GM18508 (cell line): Measurements from ENCODE around the gene SRM.
"Not testable (repeated sequence)": the region's sequence is repeated elsewhere in the genome, so short reads cannot be mapped to it uniquely, and the experiment has no call there.

Source experiments
- ATAC-seq: cut with Tn5 transposase; IDR thresholded peaks from one replicate; pipeline ENCODE4 v1.9.1; 2021; ENCODE audit warnings: moderate number of reproducible peaks; ENCODE audit not compliant: insufficient read depth, unreplicated experiment

SRM gene

DNA sequence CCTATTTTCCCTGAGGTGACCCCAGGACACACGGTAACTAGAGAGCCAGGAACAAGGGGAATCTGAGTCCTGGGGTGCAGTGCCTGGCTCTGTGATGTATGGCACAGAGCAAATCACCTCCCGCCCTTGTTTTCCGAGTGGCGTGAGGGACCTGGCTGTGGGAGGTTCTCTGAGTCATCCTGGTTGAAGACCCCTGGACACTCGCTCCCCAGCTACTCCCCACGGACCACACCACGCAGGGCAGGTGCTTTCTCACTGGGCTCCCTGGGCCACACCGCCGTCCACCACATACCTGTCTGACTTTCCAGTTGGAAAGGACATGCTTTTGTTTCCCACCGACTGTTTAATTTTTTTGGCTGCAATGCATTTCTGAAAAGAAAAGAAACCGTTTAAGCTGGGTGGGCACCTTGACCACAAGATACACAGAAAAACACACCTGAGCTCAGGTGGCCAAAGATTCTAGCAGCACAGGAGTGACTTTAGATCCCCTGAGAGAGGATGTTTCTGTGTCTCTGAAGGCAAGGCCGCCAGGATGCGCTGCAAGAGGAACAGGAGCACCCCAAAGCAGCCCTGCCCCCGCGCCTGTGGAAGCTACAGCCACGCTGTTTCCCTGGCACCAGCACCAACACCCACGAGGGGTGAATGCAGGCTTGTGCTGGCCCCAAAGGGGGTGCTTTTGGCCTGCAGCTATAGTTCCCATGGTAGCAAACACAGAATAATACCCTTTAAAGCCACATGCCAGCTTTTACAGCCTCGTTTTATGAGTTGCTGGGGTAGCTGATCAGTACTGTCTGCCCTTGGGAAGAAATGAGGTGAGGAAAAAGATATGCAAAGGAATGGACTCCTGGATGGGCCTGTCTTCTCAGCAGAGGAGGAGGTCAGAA is 8.1 kb upstream of the SRM start:
- no peak for ATAC-seq

DNA sequence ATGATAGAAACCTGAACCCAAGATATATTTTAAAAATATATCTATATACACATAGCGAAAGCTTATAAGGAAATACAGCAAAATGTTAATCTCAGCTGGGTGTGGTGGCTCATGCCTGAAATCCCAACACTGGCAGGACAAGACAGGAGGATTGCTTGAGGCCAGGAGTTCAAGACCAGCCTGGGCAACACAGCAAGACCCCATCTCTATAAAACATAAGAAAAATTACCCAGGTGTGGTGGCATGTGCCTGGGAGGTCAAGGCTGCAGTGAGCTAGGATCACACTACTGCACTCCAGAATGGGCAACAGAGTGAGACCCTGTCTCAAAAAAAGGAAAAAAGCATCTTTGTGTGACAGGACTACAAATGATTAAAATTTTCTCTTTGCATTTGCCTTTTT is 6.0 kb upstream of the SRM start:
- ATAC-seq = no peak

DNA sequence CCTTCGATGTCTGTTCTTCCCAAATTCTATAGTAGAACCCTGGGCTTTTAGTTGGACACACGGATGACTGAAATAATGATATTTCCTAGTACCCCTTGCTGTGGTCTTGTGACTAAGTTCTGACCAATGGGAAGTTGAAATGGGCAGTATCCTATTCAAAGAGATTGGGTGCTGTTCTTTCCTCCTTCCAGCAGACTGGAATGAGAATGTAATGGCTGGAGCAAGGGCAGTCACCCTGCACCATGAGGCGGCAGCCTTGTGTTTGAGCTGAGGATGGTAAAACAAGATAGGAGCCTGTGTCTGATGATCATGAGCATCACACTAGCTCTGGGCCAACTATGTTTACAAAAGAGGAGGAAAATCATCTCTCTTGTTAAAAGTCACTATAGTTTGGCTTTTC is 5.1 kb upstream of the SRM start:
- no peak for ATAC-seq

DNA sequence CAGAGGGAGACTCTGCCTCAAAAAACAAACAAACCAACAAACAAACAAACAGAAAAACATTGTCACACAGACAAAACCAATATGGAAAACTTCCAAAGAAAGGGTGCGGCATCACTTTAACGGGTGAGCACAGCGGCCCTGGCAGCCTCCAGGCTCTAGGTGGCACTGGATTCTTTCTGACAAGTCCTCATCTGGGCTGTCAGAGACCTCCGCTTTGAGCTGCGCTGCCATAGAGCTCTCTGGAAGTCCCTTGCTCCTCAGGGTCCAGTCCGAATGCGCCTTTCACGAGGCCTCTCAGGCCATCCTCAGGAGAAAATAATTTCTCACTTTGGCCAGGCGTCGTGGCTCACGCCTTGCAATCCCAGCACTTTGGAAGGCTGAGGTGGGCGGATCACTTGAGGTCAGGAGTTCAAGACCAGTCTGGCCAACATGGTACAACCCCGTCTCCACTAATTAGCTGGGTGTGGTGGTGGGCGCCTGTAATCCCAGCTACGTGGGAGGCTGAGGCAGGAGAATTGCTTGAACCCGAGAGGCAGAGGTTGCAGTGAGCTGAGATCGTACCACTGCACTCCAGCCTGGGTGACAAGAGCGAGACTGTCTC is 4.2 kb upstream of the SRM start:
- ATAC-seq = not testable (repeated sequence)

DNA sequence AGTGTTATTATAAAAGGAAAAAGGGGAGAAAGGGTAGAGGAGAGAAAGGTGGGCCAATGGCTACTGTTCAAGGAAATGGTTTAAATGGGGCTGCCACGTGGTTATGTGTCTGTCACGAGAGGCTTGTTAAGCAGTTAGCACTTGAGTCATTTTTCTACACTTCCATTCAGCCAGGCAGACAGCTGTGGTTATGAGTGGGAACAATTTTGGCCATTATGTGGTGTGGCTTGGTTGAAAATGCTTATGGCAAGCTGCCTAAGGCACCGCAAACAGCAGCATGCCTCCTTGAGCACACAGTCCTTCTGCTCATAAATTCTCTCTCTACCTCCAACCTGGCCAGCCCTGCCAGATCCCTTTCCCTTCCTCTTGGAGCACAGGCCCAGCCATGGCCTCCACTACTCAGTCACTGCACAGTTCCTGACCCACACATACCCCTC is 3.2 kb upstream of the SRM start:
- no peak for ATAC-seq

DNA sequence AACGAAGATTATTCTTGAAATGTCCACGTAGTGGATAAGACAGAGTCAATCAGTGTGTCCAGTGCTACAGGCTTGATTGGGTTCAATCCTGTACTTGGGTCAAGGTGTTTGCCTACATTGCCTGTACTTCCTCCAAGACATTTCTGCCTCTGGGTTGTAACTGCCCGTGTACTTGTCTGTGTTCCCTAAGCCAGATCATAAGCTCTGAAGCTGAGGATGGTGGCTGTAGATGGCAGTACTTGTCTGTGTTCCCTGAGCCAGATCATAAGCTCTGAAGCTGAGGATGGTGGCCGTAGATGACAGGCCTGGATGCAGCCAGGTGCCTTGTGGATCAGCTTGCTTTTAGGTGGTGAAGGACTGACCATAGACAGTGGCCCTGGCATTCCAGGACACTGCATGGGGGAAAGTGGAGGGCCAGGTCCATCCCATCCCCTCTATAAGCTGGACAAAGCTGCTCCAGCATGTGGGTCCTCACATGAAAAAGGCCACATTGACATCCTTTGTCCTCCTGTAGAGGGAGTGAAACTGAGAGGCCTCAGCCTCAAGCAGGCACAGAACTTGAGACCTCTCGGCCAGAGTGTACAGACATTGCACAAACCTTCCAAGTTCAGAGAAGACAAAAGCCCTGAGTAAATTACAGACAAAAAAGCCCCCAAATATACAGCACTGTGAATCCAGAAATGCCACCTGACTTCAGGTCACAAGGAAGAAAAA is 2.0 kb upstream of the SRM start:
- no peak for ATAC-seq

DNA sequence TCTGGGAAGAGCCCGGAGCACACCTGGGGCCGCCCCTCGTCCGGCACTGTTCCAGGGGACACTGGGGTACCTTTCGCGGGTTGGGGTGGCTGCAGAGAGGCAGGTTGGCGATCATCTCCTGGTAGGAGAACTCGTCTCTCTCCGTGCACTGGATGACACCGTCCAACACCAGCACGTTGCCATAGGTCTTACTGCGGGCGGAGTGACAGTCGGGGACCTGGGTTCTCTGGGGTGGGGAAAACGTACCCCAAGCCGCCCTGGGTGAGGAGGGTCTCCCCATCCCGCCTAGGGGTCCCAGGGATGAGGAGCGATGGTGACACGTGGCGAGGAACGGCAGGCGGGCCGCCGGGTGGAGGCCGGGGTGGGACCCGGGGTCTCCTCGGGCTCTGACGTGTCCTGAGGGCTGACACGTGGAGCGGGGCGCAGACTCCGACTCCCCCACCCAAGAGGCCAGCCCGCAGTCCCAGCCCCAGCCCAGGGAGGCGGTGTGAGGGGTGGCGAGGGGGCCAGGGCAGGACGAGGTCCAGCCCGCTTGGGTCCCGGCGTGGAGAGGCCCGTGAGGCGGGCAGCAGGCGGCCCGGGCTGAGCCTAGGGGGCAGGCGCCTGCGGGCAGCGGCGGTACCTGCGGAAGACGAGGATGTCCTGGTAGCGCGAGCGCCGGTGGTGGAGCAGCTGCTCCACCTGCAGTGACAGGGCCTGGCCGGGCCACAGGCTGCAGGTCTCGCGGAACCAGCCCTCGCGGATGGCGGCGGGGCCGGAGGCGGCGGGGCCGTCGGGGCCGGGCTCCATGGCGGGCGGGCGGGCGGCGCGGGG is 457 bp downstream of the SRM start:
- ATAC-seq = no peak

GRCh38 chr1:11058595-11059154 is 1.1 kb downstream of the SRM start:
- ATAC-seq = no peak

DNA sequence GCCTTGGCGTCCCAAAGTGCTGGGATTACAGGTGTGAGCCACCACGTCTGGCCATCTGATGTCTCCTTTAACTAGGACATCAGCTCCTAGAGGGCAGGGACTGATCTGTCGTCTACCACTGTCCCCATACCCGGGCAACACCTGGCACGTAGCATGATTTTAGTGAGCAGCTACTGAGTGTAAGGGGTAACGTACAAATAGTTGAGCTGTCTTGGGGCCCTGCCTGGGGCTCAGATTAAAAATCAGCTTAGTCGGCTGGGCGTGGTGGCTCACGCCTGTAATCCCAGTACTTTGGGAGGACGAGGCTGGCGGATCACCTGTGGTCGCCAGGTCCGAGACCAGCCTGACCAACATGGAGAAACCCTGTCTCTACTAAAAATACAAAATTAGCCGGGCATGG is 1.8 kb downstream of the SRM start:
- no peak for ATAC-seq

DNA sequence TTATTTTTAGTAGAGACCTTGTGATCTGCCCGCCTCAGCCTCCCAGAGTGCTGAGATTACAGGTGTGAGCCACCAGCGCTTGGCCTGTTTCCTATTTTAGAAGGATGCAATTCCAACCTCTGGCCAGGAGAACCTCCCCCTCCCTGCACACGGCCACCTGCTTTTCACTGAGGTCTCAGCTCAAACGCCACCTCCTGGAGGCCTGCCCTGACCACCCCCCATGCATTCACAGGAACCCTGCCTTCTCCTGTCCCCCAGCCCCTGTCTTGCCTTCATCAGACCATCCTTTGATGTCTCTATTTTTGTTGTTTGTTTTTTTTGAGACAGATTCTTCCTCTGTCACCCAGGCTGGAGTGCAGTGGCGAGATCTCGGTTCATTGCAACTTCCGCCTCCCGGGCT is 2.3 kb downstream of the SRM start:
- no peak for ATAC-seq

- no peak for ATAC-seq
Observed at GRCh38 chr1:11056504-11056903, 3.3 kb downstream of the SRM start.

GRCh38 chr1:11055676-11056075 is 4.1 kb downstream of the SRM start:
- ATAC-seq = no peak

DNA sequence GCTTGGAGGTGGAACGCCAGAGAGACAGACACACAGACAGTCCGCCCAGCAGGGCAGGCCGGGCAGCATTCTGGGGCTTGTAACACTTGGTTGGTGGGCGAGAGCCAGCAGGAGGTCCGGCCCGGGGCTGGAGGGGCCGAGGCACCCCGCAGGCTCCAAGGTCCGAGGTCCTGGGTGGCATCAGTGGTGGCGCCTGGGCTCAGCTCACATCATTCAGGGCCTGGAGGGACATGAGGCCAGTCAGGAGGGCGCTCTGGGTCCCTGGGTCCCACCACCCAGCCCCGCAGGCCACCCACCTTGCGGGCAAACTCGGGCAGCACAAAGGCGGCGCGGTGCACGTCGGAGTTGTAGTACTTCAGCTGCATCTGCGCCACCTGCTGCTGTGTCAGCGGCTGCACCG is 5.2 kb downstream of the SRM start:
- no peak for ATAC-seq

DNA sequence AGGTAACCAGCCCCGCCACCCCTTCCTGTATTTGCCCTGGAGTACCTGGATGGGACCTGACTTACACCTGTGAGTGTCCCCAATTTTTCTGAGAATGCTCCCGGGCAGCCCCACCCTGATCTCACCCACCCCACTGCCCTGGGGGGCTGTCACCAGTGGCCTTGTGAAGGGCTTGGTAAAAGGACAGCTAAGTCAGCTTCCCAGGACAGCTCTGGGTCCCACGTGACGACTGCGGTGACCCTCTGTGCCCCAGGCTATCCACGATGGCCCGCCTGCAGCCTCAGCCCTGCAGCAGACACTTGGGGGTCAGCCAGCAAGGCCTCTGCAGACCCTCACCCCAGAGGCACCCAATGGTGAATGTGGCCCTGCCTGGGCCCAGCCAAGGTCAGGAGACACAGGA is 5.6 kb downstream of the SRM start:
- no peak for ATAC-seq

GRCh38 chr1:11053758-11054137 is 6.1 kb downstream of the SRM start:
- no peak for ATAC-seq

DNA sequence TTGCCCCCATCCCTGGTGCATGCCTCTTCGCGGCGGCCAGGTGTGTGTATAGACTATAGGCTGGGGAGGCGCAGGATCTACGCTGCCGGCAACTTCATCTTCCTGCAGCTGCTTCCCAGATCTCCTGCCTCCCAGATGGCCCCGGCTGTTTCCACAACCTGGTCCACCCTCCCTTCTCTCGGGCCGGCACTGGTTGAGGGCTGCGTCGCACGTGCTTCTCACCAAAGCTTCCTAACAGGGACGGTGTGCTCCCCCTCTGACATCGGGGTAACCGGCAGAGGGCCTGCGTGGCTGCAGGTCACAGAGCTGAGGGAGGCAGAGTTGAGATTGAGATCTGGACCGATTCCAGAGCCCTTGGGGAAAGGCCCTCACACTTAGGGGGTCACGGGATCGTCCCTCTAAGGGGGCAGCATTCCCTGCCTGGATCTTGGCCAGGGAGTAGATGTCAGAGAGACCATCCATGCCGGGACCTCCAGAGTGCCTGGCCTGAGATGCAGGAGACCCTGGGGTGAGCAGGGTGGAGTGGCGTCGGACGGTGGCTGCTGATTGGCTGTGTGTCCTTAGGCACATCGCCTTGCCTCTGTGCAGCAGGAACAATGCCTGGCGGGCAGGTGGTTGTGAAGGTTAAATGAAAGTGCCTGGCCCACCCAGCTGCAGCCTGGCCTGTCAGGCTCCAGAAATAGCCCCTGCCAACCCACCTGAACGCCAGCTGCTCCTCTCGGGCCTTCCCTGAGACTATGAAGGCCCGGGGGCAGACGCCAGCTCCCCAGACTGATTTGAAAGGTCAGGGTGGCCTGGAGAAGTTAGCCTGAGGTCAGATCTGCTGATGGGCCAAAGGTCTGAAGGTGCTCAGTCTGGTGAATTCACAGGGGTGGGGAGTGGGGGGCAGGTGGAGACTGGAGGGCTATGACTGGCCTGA is 6.7 kb downstream of the SRM start:
- ATAC-seq = no peak

GRCh38 chr1:11051781-11052511 is 7.9 kb downstream of the SRM start:
- ATAC-seq = no peak

GRCh38 chr1:11051121-11051520 is 8.7 kb downstream of the SRM start:
- not testable (repeated sequence) for ATAC-seq
